NCI-H69 (cell line): Measurements from ENCODE around the gene CHST9.
A peak's percentile ranks its signal among the peaks of the same experiment; 100 is the strongest.
"Not testable (repeated sequence)": the region's sequence is repeated elsewhere in the genome, so short reads cannot be mapped to it uniquely, and the experiment has no call there.

Experiments used
- DNase-seq: peaks from one replicate; lab custom pipeline; 2025; lab: John Stamatoyannopoulos, UW

Gene CHST9

DNA sequence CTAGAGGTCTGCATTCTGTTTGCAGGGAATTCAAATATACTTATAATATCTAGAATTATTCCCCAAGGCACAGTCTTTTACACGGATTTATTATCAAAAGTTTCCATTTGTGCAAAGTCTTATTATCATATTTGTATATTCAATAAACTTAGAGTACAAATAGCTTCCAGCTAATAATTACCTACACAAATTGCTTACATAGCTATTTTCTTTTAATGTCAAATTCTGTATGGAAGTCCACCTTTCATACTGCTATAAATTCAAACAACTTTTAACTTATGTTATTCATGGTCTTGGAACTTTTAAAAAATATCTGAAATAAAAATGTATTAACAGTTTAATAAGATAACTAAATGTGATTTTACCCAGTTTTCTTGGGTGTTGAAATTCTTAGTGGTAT is 13.1 kb downstream of the CHST9 start:
- DNase-seq = no peak

DNA sequence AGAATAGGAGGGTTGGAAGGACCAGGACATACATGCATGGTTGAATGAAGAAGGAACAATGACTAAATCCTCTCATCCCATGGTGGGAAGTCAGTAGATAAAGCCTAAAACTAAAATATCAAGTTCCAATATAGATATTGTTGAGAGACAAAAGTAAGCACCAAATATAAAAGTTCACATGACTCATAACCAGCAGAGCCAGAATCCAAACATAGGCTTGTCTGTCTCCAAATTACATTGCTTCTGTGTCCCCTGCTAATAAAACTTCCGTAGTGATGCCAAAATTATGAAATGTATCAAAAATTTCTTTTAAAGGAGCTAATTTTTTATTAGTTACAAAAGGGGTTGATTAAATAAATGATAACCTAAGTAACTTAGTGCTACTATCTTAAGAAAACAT is 19.7 kb downstream of the CHST9 start:
- DNase-seq = no peak

DNA sequence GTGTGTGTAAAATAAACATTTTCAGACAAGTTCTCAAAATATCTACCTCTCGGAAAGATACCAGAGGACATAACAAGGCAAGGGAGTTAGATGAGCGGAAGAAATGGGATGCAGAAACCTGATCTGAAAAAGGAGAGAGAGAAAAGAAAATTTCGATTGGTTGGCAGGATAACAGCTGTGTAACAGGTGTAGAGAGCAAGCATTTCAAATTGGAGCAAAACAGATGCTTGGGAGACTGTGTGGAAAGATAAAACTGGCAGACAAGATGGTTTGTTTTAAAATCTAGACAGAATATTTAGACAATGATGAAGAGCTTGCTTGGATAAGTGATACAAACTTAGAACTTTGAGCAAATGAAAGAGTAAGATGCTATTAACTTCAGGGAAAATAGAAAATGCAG is 20.2 kb downstream of the CHST9 start:
- DNase-seq = no peak

DNA sequence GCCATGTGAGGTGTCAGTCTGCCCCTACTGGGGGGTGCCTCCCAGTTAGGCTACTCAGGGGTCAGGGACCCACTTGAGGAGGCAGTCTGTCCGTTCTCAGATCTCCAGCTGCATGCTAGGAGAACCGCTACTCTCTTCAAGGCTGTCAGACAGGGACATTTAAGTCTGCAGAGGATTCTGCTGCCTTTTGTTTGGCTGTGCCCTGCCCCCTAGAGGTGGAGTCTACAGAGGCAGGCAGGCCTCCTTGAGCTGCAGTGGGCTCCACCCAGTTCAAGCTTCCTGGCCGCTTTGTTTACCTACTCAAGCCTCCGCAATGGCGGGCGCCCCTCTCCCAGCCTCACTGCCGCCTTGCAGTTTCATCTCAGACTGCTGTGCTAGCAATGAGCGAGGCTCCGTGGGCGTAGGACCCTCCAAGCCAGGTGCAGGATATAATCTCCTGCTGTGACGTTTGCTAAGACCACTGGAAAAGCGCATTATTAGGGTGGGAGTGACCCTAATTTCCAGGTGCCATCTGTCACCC is 21.9 kb downstream of the CHST9 start:
- DNase-seq = peak; percentile 16

DNA sequence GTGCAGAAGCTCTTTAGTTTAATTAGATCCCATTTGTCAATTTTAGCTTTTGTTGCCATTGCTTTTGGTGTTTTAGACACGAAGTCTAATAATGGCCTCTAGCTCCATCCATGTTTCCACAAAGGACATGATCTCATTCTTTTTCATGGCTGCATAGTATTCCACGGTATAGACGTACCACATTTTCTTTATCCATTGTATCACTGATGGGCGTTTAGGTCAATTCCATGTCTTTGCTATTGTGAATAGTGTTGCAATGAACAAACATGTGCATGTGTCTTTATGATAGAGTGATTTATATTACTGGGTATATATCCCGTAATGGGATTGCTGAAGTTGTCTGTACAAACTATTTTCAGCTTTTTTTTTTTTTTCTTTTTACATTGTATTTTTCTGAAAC is 35.9 kb downstream of the CHST9 start:
- DNase-seq = not testable (repeated sequence)

DNA sequence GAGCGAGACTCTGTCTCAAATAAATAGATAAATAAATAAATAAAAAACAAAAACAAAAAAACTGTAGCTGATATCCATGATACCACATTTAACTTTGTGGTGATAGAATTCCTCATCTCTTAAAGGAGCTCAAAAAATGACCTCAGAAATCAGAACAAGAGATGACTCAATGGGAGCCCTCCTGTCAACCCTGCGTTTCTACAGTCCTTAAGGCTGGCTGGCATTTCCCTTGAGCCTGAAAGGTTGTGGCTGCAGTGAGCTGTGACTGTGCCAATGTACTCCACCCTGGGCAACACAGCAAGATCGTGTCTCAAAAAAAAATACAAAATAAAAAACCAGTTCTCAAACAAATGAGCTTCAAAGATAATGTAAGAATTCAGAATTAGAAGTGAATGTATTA is 40.4 kb downstream of the CHST9 start:
- peak; percentile 79 for DNase-seq

DNA sequence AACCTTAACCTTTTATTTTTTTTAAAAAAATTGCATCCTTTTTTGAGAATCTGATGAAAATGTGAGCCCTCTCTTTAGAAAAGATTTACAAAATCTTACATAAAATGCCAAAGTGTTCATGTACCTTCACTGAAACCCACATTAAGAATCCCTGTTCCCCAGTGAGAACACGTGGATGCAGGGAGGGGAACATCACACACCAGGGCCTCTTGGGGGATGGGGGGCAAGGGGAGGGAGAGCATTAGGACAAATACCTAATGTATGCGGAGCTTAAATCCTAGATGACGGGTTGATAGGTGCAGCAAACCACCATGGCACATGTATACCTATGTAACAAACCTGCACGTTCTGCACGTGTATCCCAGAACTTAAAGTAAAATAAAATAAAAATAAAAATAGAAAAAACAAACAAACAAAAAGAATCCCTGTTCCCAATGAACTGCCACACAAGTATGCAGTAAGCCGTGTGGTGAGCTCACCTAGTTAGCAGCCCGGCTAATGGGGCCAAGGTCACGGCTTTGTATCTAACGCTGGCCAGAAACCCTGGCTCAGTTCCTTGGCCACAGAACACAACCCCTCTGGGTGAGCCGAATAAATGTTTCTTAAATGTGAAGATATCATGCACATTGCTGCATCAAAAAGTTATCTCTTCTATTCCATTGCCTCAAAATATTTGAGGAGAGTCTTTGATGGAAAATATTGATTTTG is 41.4 kb downstream of the CHST9 start:
- DNase-seq = peak; percentile 80

DNA sequence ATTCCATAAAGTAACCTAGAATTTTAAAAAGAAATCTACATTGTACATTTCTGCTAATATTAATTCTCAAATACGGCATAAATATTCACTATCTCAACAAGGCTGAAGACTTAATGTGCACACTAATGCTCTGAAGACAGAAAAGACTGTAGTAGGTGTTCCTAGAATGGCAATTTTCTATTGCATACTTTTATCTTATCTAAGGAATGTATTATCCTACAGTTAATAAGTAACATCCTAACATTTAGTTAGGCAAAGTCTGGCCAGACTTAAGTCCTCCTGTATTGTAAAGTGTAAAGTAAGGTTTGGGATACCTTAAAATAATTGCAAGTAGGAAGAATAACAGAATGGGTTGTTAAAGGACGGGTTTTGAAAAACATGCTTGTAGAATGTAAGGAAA is 42.2 kb downstream of the CHST9 start:
- DNase-seq = no peak

DNA sequence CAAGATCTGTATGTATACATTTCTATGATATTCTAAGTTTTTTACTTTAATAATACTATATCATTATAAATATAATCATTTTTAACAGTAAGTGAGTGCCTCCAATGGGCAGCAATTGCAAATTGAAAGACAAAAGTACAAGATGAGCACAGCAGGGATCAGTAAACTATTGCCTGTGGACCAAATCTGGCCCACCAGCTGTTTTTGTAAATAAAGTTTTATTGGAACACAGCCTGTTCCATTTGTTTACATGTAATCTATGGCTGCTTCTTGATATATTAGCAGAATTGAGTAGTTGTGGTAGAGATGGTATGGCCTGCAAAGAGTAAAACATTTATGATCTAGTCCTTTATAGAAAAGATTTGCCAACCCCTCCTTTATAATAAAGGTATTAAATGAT is 43.2 kb downstream of the CHST9 start:
- DNase-seq = peak; percentile 84

DNA sequence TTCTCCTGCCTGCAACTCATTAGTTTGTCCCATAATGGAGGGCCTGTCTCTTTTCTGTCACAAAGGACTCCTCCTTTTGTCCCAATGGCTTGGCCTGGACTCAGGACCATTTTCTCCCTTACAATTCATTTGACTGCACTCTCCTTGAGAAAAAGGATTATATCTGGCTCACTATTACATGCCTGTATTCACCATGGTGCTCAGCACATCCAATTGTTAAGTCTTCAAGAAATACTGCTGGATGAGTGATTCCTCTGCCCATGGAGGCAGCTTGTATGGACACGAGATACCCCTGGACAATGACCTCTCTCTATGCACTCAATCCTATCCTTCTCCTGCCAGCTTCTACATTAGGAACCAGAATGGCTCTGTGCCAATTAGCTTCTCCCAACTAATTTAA is 47.0 kb downstream of the CHST9 start:
- peak; percentile 92 for DNase-seq

DNA sequence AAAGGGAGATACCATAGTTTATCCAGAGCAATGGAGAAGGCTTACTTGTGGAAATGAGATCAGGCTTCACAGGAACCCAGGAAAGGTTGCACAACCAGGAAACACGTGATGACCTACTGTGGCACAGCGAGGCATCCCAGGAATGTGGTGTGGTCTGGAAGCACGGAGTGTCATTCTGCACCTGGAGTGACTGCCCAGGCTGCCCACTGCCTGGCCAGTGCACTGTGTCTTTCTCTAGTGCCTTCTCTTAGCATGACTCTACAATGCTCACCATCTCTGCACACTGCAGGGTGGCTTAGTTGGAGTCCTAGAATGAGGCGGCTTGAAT is 48.9 kb downstream of the CHST9 start:
- DNase-seq = no peak

DNA sequence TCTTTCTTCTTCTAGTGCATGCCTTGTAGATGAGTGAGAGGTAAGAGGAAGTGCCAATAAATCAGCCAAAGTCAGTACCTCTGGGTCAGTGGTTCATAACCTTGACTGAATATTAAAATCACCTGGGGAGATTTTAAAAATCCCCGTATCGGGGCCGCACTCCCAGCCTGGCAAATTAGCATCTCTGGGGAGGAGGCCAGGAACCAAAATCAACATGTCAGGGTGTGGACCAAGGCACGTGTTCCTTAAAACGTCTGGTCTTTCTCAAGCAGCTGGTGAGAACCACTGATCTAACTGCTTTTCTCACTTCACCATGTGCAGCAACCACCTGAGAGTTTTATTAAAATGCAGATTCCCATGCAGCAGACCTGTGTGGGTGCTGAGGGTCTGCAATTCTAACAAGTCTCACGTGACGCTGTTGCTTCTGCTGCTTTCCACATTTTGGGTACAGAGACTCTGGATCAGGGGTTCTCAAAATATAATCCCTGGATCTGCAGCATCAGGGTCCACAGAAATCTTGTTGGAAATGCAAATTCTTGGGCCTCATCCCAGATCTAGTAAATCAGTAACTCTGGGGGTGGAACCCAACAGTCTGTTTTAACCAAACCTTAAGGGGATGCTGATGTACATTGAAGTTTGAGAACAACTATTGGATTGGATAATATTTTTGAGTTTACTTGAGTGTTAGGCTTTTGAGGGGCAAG is 49.5 kb downstream of the CHST9 start:
- no peak for DNase-seq

DNA sequence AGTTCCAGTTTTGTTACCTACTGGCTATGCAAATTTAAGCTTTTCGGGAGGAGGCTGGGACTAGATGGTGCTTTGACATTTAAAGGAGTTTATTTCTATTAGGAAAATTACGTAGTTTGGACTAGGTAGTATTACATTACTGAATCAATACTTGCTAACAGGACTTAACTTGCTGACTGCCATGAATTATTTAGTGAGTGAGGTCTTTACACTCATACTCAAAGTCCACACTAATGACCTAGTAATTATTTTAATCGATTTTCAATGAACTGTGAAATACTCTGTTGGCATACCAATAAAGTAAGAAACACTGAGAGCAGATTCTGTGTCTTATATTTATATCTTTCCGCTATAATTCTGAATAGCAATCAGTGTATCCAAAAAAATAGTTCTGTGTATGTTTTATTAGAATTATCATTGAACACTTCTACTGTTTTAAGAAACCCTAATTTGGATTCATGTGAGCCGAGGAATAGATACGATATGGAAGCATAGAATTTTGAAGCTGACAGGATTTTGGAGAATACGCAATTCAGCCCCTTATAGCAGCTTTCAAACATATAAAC is 55.0 kb downstream of the CHST9 start:
- DNase-seq = peak; percentile 29

DNA sequence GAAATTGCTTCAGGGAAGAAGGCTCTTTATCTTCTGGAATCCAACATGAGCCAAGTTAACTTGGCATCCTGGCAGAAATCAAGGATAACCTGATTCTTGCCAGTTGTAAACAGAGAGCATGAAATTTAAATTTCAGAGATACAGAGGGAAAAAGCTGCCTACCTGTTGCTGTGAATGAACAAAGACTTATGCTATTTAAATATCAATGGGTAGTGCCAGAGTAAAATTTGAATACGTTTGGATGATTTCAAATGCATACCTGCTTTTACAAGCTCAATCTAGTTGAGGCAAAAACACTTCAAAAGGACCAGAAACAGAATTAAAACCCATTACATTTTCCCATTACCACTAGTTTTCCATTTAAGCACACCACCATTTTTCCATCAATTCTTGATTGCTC is 60.9 kb downstream of the CHST9 start:
- no peak for DNase-seq

DNA sequence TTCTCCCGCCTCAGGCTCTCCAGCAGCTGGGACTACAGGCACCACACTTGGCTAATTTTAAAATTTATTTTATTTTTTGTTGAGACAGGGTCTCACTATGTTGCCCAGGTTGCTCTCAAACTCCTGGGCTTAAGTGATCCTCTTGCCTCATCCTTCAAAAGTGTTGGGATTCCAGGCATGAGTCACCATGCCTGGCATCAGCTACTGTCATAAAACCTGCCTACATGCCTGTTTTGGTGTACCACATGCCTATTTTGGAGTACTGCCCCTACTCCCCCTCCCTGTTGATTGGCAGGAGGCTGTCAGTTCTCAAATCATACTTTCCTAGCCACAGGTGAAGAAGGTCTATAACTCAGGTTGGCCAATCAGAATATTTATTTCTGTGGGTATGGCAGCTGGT is 64.0 kb downstream of the CHST9 start:
- DNase-seq = peak; percentile 23

DNA sequence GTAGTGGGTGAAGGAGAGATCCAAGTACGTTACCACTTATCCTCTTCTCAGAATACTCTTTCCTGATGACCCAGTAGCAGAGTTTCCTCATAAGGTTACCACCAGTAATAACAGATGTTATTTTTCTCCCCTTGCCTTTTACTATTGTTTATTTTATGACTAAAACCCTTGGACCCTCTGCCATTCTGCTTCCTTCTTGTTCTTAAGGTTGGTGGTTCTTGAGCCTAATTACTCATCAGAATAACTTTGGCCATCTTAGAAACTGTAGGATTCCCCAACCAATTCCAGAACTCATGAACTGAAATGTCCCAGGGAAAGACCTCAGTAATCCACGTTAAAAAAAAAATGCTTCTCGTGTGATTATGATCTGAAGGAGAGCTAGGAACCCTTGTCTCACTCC is 64.9 kb downstream of the CHST9 start:
- no peak for DNase-seq

DNA sequence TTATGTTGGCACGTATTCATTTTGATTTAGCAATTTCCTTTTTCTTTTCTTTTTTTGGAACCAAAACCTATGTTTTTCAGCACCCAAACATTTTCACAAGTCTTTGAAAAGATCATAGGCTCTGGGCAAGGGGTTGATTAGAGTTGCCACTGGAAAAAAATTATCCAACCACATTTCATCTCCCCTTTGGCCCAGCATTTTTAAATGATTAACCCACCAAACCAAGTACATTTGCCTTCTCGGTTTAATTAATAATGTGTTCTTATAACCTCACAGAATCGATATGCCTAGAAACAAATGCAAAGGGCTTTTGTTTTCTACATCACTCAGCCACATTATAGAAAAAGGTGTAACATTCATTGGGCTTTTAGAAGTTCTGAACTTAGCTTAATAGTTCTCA is 66.1 kb downstream of the CHST9 start:
- DNase-seq = no peak

DNA sequence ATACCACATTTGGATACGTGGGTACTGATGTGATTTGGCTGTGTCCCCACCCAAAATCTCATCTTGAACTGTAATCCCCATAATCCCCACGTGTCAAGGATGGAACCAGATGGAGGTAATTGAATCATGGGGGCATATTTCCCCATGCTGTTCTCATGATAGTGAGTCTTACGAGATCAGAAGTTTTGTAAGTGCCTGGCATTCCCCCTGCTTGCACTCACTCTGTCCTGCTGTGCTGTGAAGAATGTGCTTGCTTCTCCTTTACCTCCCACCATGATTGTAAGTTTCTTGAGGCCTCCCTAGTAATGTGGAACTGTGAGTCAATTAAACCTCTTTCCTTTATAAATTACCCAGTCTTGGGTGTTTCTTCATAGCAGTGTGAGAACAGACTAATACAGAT is 70.3 kb downstream of the CHST9 start:
- DNase-seq = no peak

DNA sequence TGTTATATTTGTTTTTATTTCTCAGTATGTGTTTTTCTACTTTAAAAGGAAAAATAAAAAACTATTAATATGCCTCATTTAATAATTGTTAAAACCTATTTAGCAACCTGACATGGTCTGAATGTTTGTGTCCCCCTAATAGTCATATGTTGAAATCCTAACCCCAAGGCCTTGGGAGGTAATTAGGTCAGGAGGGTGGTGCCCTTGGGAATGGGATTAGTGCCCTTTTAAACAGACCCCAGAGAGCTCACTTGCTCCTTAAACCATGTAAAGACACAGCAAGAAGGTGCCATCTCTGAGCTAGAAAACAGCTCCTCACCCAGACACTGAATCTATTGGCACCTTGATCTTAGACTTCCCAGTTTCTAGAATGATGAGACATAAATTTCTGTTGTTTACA is 71.8 kb downstream of the CHST9 start:
- DNase-seq = no peak

DNA sequence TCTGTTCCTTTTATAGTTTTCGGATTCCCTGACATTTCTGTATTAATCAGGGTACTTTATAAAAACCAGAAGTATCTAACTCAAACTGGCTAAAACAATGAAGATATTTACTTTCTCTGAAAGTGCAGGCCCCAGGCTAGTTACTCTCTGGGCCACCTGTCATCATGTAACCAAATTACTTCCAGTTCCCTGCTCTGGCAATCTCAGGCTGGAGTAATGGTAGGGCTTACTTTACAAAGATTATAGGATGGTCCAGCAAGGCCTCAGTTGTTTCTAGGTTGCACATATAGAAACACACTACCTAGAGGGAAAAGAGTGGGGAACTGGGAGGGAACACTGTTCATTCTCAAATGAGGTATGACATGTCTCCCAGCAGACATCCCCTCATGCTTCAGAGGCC is 74.8 kb downstream of the CHST9 start:
- peak; percentile 98 for DNase-seq

DNA sequence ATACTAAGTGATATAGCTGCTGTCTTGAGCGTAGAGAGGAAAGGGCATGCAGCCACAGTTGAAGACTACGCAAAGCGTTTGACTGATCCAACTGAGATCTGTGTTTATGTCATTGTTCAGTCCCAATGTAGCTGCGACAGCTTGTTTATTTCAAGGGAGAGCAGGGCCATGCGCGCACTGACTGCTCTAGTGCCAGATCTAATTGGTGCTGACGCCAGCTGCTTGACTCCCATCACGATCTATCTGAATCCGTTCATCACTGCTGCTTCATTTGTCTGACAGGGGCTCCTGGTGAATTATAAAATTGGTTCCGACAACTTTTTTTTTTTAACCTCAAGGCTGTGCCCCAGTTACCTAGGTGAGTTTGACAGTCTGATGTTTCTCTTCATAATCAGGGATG is 75.7 kb downstream of the CHST9 start:
- DNase-seq = peak; percentile 90

DNA sequence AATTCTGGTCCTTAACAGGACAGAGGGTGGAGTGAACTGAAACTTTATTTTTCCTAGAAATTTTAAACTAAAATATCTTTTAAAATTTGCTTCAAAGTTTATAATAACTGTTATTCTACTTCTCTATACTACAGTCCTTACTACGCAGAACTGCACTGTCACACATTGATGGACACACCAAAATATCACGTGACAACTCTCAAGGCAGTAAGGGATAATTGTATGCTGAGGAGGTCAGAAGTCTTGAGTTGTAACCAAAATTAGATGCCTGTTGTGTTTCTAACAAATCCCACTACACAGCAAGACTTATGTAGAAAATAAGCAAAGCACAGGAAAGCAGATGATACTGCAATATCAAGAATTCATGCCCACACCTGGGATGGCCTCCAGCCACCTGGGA is 76.3 kb downstream of the CHST9 start:
- DNase-seq = peak; percentile 65

DNA sequence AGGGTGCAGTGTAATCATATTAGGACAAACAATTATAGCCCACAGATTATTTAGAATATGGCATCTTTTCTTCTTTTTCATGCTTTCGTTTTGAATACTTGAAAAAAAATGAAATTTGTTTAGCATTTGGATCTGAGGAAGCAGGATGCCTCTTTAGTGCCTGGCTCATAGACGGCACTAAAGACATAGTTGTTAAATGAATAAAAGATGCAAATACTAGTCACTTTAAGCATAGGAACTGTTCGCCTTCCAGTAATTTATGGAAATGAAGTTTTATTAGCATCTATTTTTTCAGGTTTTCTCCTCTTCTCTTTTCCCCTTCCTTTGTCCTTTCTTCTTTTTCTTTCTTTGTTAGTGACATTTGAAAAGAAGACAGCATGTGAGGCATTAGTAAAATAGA is 80.4 kb downstream of the CHST9 start:
- DNase-seq = no peak

DNA sequence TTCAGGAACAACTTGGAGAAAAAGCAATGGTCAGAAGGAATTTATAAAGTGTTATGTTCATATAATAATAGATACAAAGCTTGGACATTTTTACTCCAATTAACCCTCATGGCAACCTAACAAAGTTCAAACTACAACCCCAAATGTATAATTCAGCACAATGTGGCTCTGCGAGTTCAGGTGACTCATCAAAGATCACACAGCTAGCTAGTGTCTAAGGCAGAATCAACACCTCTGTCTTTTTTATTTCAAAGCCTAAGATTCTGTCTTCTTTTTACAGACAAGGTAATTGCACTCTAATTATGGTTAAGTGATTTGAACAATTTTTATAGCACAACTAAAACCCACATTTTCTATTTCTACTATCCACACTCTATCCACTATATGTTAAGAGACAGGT is 90.5 kb downstream of the CHST9 start:
- DNase-seq = peak; percentile 96
